Uterus (tissue), 4 donors: ENCODE data around the gene VPS37C. TPM values are rescaled to one million over a fixed set of nuclear protein-coding genes. Genes with fewer than 3 reads are reported as not detected.

Experiments used
- DNase-seq, 2 donors: peaks; one replicate each; pipeline ENCODE4 v3.0.0-alpha.2; 2019 to 2020
- H3K27ac ChIP-seq, 2 donors: fragments of 200-600 bp; sonication (generic); 1 replicate in 1 of 2; 2 replicates in 1 of 2; pipeline ENCODE4 v1.5.1; 2016 to 2018
- H3K27me3 ChIP-seq, 2 donors: fragments of 200-600 bp; sonication (generic); one replicate each; pipeline ENCODE4 v1.5.1; 2018 to 2019; ENCODE audit warnings: control low read depth in 1 of 2
- H3K36me3 ChIP-seq, 2 donors: fragments of 200-600 bp; sonication (generic); one replicate each; pipeline ENCODE4 v1.5.1; 2019; ENCODE audit warnings: control low read depth in 1 of 2
- H3K4me1 ChIP-seq, 2 donors: fragments of 200-600 bp; sonication (generic); one replicate each; pipeline ENCODE4 v1.5.1; 2018 to 2019; ENCODE audit warnings: control low read depth in 1 of 2
- H3K4me3 ChIP-seq, 2 donors: fragments of 200-600 bp; sonication (generic); 1 replicate in 1 of 2; 2 replicates in 1 of 2; pipeline ENCODE4 v1.5.1; 2018 to 2019; ENCODE audit warnings: mild to moderate bottlenecking in 1 of 2
- H3K9me3 ChIP-seq, 2 donors: fragments of 200-600 bp; sonication (generic); one replicate each; pipeline ENCODE4 v1.5.1; 2019; ENCODE audit warnings: control low read depth in 1 of 2
- CTCF ChIP-seq, 4 experiments: fragments of 200-600 bp in 2 of 4; fragments of 450-650 bp in 2 of 4; sonication (generic) in 2 of 4; IDR thresholded peaks; one replicate each; pipeline ENCODE4 v1.5.1; 2016 to 2019; ENCODE audit warnings: antibody characterized with exemption in 4 of 4, mild to moderate bottlenecking in 2 of 4, moderate library complexity in 1 of 4
- POLR2A ChIP-seq, 2 donors: fragments of 450-650 bp; IDR thresholded peaks; one replicate each; pipeline ENCODE4 v1.6.1; 2016; ENCODE audit warnings: antibody characterized with exemption in 2 of 2, mild to moderate bottlenecking in 1 of 2, moderate library complexity in 1 of 2
- intact Hi-C: fragments of 100-400 bp; cut with DNase I; formaldehyde crosslinking; loops from one replicate; pipeline ENCODE4 v1.15.1; 2023; ENCODE audit warnings: low total_unique reads
- total RNA-seq, 4 donors: library from RNA; depleted of rRNA in 3 of 4; stranded (reverse); fragments of >200 nt in 3 of 4; gene quantifications; one replicate each; pipeline versions ENCODE4 v1.1.0 to v1.2.4, GENCODE V29; 2014 to 2023
- donor health status: DM: yes; HTN: yes; CAD: no.

The VPS37C gene
- total RNA-seq, 4 donors from 2014 or later = 0.26 to 26.3 (median 13.3) TPM

DNA sequence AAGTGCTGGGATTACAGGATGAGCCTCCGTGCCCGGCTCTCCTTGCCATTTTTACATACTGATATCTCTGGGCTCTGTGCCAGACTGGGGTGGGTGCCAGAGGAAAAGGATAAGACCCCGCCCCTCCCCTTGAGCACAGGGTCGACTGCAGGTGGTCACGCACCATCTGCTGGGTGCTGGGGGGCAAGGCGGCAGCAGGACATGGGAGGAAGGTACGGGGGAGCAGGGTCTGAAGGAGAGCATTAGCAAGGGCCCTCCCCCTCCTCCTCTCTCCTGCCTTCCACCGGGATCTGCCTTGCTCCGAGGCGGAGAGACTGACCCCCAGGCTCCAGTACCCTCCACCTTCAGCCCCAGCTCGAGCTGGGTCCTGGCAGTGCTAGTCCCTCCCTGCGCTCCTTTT is 32.4 kb upstream of the VPS37C start:
- H3K4me3 ChIP-seq = no peak overlapping the region
- no peak overlapping the region for H3K27ac ChIP-seq
- no peaks in the 10 kb centered on the region for H3K36me3 ChIP-seq
- H3K9me3 ChIP-seq = no peaks in the 10 kb centered on the region
- intact Hi-C loops = no loop called here
- no peaks in the 10 kb centered on the region for H3K27me3 ChIP-seq
- TF ChIP-seq POLR2A (IDR thresholded peaks at IDR 0.05) (no peak), CTCF (IDR thresholded peaks at IDR 0.05) (no peak)
- DNase-seq = peak in 1 of 2 donors; percentile 17
- H3K4me1 ChIP-seq = no peaks in the 10 kb centered on the region

DNA sequence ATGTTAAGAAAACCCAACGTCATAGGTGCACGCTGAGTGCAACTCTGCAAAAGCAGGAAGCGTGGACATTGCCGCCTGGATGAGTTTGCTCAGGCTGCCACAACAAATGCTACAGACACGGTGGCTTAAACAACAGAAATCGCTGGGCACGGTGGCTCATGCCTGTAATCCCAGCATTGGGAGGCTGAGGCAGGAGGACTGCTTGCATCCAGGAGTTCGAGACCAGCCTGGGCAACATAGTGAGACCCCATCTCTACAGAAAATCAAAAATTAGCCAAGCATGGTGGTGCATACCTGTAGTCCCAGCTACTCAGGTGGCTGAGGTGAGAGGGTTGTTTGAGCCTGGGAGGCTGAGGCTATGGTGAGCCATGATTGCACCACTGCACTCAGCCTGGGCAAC is 28.7 kb upstream of the VPS37C start:
- DNase-seq = no peak
- Histone ChIP-seq H3K27ac (no peak overlapping the region), H3K9me3 (no peaks in the 10 kb centered on the region), H3K4me3 (no peak overlapping the region), H3K27me3 (no peaks in the 10 kb centered on the region), H3K4me1 (no peaks in the 10 kb centered on the region), H3K36me3 (no peaks in the 10 kb centered on the region)
- intact Hi-C loops = no loop called here
- TF ChIP-seq POLR2A (IDR thresholded peaks at IDR 0.05) (no peak), CTCF (IDR thresholded peaks at IDR 0.05) (no peak)

- no peaks in the 10 kb centered on the region for H3K27me3 ChIP-seq
- H3K36me3 ChIP-seq = no peaks in the 10 kb centered on the region
- no peak overlapping the region for H3K27ac ChIP-seq
- TF ChIP-seq CTCF (IDR thresholded peaks at IDR 0.05) = peak; percentile 76 to 88 (median 84)
- no peak for TF ChIP-seq POLR2A (IDR thresholded peaks at IDR 0.05)
- H3K4me1 ChIP-seq = no peaks in the 10 kb centered on the region
- intact Hi-C loops = no loop called here
- H3K4me3 ChIP-seq = no peak overlapping the region
- peak; percentile 65 to 74 for DNase-seq
- H3K9me3 ChIP-seq = no peaks in the 10 kb centered on the region
Observed at GRCh38 chr11:61187505-61188130, 26.4 kb upstream of the VPS37C start.

- H3K27me3 ChIP-seq = no peaks in the 10 kb centered on the region
- no peaks in the 10 kb centered on the region for H3K9me3 ChIP-seq
- H3K4me3 ChIP-seq = no peak overlapping the region
- no peak for TF ChIP-seq POLR2A (IDR thresholded peaks at IDR 0.05)
- no peak for TF ChIP-seq CTCF (IDR thresholded peaks at IDR 0.05)
- no peak for DNase-seq
- H3K4me1 ChIP-seq = no peaks in the 10 kb centered on the region
- no peak overlapping the region for H3K27ac ChIP-seq
- H3K36me3 ChIP-seq = no peaks in the 10 kb centered on the region
- intact Hi-C loops = no loop called here
Observed at GRCh38 chr11:61186504-61186903, 25.3 kb upstream of the VPS37C start.

DNA sequence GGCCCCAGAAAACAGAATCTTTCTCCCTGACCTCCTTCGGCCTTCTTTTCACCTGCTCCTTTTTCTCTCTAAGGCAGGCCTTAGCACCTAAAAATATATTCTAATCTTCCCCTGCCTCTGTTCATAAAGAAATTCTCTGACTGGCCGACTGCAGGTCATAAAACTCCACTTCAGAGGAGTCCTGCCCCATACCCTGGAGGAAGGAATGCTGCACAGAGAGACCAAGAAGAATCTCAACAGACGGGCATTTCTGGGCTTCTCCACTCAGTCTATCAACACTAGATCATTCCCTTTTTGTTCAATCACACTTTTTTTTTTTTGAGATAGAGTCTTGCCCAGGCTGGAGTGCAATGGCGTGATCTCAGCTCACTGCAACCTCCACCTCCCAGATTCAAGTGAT is 22.4 kb upstream of the VPS37C start:
- intact Hi-C loops = no loop called here

More for the DNA sequence above, 22.4 kb upstream of the VPS37C start:
- no peaks in the 10 kb centered on the region for H3K36me3 ChIP-seq
- H3K4me3 ChIP-seq = no peak overlapping the region
- TF ChIP-seq POLR2A (IDR thresholded peaks at IDR 0.05) (no peak), CTCF (IDR thresholded peaks at IDR 0.05) (no peak)
- H3K27me3 ChIP-seq = no peaks in the 10 kb centered on the region
- no peaks in the 10 kb centered on the region for H3K4me1 ChIP-seq
- H3K27ac ChIP-seq = no peak overlapping the region
- H3K9me3 ChIP-seq = no peaks in the 10 kb centered on the region
- no peak for DNase-seq
